ENCODE measurements around the gene DSCAM.

DSCAM gene

DNA sequence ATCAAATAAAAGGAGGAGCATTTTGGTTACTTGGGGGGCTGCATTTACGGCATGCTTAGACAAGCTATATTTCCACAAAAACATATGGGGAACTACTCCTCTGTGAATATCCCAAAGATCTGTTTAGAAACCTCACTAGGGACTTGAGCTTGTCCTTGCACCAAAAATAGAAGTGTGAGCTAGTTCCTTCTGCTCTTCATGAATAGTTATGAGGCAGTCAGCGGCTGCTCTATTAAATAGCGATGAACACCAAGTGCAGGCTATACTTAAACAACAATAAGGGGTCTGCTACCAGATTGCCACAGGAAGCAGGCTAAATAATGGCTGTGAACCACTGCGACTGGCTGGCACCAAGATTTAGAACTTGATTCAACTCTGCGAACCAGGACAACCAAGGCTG lies 789.6 kb downstream of the DSCAM start:
- Histone ChIP-seq H3K4me3 (no peak overlapping the region), H3K4me1 (peaks cover 16% of the 10 kb centered on the region), H3K9me3 (no peaks in the 10 kb centered on the region), H3K9ac (no peak overlapping the region), H3K27me3 (no peaks in the 10 kb centered on the region), H3K4me2 (0 out of 2 replicates have a peak overlapping the region, but pooled peaks have one; percentile 3), H3K36me3 (no peaks in the 10 kb centered on the region), H4K20me1 (no peaks in the 10 kb centered on the region), H3K27ac (no peak overlapping the region)
- TF ChIP-seq Cebpa-rat (IDR thresholded peaks at IDR 0.05) = no peak

DNA sequence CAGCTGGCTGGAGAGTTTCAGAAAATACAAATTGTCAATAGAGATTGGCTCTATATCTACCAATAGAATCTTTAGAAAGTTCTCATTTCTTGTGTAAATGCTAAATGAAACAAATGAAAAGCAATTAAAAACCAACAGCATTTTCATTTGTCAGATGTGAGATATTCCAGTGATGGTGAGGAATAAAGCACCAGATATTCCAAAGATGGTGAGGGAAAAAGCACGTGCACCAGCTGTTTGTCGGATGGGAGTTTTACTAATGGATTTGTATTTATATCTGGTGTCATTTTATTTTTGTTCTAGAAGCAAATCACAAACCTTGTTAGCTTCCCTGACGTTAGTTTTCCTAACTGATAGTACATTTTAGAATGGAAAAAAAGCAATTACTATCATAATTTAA lies 790.9 kb downstream of the DSCAM start:
- H3K9ac ChIP-seq = no peak overlapping the region

DNA sequence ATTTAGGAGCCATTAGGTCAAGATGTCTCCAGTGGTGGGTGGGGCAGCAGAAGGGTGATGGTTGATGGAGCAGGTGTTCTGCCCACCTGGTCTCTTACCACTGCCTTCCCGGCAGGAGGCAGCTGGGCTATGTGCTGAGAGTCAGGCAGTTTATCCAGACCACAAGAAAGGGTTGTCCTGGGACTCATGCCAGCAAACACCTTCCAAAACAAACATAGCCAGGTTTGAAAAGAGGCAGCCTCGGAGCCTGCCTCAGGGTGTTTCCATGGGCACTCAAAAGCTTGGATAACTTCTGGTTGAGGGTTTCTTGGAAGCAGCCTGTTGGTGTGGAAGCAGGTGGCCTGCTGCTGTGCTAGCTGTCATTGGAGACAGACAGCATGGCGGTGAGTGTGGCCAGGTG lies 792.6 kb downstream of the DSCAM start:
- H3K9me3 ChIP-seq = no peaks in the 10 kb centered on the region
- no peak for TF ChIP-seq Cebpa-rat (IDR thresholded peaks at IDR 0.05)

More for the DNA sequence above, 790.9 kb downstream of the DSCAM start:
- no peaks in the 10 kb centered on the region for H3K9me3 ChIP-seq
- H3K4me1 ChIP-seq = peaks cover 16% of the 10 kb centered on the region
- no peaks in the 10 kb centered on the region for H4K20me1 ChIP-seq
- no peak for TF ChIP-seq Cebpa-rat (IDR thresholded peaks at IDR 0.05)
- H3K27me3 ChIP-seq = no peaks in the 10 kb centered on the region
- no peak overlapping the region for H3K27ac ChIP-seq
- no peak overlapping the region for H3K4me2 ChIP-seq
- H3K36me3 ChIP-seq = no peaks in the 10 kb centered on the region
- H3K4me3 ChIP-seq = no peak overlapping the region

DNA sequence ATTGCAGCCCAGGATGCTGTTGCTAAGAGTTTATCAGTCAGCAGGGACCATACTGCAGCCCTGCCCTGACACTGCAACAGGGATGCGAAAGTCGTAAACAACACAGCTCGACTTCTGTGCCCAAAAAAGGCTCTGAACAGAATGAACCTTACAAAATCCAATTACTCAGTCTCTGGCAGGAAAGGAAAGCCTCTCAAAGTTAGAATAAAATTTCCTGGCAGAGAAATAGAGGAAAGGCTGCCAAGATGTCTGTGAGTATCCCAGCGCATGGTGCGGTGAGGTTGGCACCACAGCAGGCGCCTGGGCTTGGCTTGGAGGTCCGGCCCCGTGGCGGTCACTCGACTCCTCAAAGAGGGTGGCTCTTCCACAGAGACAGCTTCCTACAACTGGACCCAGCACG lies 794.0 kb downstream of the DSCAM start:
- Histone ChIP-seq H3K27ac (no peak overlapping the region), H3K36me3 (no peaks in the 10 kb centered on the region), H3K4me2 (no peak overlapping the region), H3K9me3 (no peaks in the 10 kb centered on the region), H3K4me3 (no peak overlapping the region), H3K4me1 (peaks cover 16% of the 10 kb centered on the region), H3K27me3 (no peaks in the 10 kb centered on the region), H3K9ac (no peak overlapping the region), H4K20me1 (no peaks in the 10 kb centered on the region)
- no peak for TF ChIP-seq Cebpa-rat (IDR thresholded peaks at IDR 0.05)

More for the DNA sequence above, 792.6 kb downstream of the DSCAM start:
- Histone ChIP-seq H3K4me1 (peaks cover 16% of the 10 kb centered on the region), H3K27ac (no peak overlapping the region), H3K4me3 (no peak overlapping the region), H3K36me3 (no peaks in the 10 kb centered on the region), H3K27me3 (no peaks in the 10 kb centered on the region), H3K4me2 (peak overlapping the region; percentile 51), H4K20me1 (no peaks in the 10 kb centered on the region), H3K9ac (no peak overlapping the region)

DNA sequence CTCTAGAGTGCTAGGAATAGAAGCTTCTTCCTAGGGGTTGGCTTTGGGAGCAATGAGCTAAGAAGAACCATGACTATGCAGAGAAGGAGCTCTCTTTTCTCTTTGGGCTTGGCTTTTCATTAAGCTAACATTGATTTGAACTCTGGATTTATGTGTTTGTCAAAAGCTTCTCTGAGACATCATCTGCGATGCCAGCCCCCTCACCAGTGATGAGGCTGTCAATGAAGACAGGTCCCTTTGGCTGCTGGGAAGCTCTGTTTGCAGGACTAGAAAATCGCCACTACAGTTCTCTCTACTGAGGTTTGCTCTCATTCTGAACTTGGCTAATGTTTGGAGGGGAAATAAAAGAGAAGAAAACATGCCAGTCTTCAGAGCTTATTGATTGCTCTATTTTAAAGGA lies 794.7 kb downstream of the DSCAM start:
- TF ChIP-seq Cebpa-rat (IDR thresholded peaks at IDR 0.05) = no peak
- no peak overlapping the region for H3K9ac ChIP-seq
- H3K27me3 ChIP-seq = no peaks in the 10 kb centered on the region
- H3K4me1 ChIP-seq = peaks cover 16% of the 10 kb centered on the region
- H3K27ac ChIP-seq = no peak overlapping the region
- no peaks in the 10 kb centered on the region for H4K20me1 ChIP-seq
- H3K4me2 ChIP-seq = no peak overlapping the region
- no peak overlapping the region for H3K4me3 ChIP-seq
- no peaks in the 10 kb centered on the region for H3K9me3 ChIP-seq
- no peaks in the 10 kb centered on the region for H3K36me3 ChIP-seq

DNA sequence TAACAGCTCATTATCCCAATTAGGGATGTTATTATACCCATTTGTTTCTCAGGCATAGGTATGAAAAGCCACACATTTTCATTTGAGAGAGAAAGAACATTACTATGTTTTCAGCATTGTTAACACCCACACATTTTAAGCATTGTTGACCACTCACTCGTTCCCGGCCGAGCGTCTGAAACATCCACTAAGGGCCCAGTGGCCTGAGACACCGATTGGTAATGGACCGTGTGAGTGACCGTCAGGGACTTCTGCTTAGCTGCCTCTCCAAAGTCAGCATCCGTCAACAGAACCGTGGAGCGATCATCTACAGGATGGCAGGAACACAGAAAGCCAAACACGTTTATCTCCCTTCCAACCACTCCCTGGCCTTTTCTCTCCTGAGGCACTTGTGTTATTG lies 795.2 kb downstream of the DSCAM start:
- H3K27me3 ChIP-seq = no peaks in the 10 kb centered on the region
- no peak for TF ChIP-seq Cebpa-rat (IDR thresholded peaks at IDR 0.05)
- H3K9me3 ChIP-seq = no peaks in the 10 kb centered on the region

DNA sequence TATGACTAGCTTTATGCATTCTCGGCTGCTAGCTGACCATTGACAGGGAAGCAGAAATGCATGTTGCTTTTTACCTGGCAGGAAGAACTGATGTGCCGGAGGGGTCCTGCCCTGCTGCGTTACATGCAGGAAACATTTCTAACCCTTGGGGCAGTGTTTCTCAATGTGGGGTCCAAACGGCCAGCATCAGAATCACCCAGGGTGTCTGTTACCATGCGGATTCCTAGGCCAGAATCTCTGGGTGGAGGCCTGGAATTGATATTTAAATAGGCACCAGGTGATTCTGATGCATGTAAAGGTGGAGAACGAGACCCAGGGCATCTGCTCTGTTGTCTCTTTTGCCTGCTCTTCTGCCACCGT lies 797.0 kb downstream of the DSCAM start:
- no peaks in the 10 kb centered on the region for H3K27me3 ChIP-seq
- H3K9me3 ChIP-seq = no peaks in the 10 kb centered on the region
- H3K4me3 ChIP-seq = no peak overlapping the region
- no peak for TF ChIP-seq Cebpa-rat (IDR thresholded peaks at IDR 0.05)
- peaks cover 9% of the 10 kb centered on the region for H3K4me1 ChIP-seq
- no peaks in the 10 kb centered on the region for H3K36me3 ChIP-seq
- no peak overlapping the region for H3K4me2 ChIP-seq
- H3K27ac ChIP-seq = no peak overlapping the region
- no peak overlapping the region for H3K9ac ChIP-seq
- no peaks in the 10 kb centered on the region for H4K20me1 ChIP-seq

More for the DNA sequence above, 795.2 kb downstream of the DSCAM start:
- no peaks in the 10 kb centered on the region for H4K20me1 ChIP-seq
- H3K4me1 ChIP-seq = peaks cover 16% of the 10 kb centered on the region
- H3K9ac ChIP-seq = no peak overlapping the region
- H3K4me2 ChIP-seq = no peak overlapping the region
- no peak overlapping the region for H3K4me3 ChIP-seq
- no peak overlapping the region for H3K27ac ChIP-seq
- no peaks in the 10 kb centered on the region for H3K36me3 ChIP-seq

DNA sequence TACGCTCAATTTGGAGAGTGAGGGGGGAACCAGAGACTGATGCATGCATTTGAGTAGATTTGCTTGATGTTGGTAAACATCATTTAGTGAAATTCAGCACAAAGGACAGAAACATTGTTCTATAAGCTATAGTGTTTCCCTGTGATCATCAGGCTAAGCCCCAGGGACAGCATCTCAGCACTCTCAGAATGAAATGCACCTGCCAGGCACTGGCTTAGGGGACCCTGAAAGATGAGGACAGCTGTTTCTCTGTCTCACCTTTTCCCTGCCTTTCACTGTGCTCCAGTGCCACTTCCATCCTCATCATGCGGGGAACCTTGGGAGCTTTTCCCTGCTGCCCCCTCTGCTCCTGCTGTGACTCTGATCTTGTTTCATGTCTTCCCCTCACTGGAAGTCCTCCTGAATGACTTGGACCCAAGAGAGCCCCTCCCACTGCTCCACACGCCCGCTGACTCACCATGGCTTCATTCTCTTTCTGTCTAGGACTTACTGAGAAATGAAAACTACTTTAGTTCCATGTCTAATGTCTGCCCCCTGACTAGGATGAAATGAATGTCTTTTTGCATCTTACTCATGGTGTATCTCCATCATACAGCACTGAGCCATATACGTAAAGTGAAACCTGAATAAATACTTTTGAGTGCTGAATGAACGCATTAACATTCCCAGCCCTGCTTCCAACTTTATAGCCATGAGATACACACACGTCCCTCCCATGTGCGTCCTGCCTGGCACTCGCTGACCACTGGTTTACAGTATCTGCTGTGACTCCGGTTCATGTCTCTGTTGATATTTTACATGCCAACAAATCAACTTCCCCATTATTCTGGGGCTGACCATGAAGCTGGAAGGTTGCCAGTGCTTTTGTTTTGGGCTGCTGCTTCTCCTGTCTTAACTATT lies 797.7 kb downstream of the DSCAM start:
- TF ChIP-seq Cebpa-rat (IDR thresholded peaks at IDR 0.05) = no peak
- H3K9me3 ChIP-seq = no peaks in the 10 kb centered on the region
- no peak overlapping the region for H3K9ac ChIP-seq
- H3K4me1 ChIP-seq = peaks cover 3% of the 10 kb centered on the region
- no peak overlapping the region for H3K4me2 ChIP-seq
- no peak overlapping the region for H3K4me3 ChIP-seq
- no peaks in the 10 kb centered on the region for H3K36me3 ChIP-seq
- no peaks in the 10 kb centered on the region for H3K27me3 ChIP-seq
- no peak overlapping the region for H3K27ac ChIP-seq
- no peaks in the 10 kb centered on the region for H4K20me1 ChIP-seq

DNA sequence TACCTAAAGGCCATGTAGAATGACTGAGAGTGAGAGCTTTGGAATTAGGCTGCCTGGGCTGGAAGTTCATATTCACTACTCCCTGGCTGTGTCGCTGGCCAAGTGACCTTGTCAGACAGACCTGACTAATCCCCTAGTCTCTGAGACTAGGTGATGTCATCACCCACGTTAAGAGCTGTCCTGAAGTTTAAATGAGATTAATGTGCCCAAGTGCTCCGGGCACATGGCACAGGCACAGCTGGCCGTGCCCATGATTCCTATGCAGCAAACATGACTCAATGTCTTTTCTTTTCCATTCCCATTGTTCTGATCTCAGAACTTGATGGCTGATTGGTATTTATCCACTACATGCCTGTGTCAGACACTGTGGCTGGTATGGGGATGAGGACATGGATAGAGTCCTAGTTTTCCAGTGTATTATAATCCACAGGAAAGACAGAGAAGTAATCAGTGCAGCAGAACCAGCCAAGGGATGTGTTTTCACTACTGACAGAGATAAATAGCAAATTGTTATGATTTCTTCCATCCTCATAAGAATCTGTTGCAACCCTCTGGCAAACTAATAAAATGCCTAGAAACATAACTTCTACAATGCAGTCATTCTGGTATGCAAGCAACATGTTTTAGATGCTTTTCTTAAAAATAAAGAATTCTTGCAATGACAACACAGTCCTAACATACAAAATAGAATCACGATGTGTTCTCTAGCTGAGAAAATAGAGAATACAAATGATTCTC lies 798.8 kb downstream of the DSCAM start:
- TF ChIP-seq Cebpa-rat (IDR thresholded peaks at IDR 0.05) = no peak
- Histone ChIP-seq H3K4me2 (no peak overlapping the region), H3K27ac (no peak overlapping the region), H3K27me3 (no peaks in the 10 kb centered on the region), H4K20me1 (no peaks in the 10 kb centered on the region), H3K4me3 (no peak overlapping the region), H3K36me3 (no peaks in the 10 kb centered on the region), H3K9me3 (no peaks in the 10 kb centered on the region), H3K4me1 (peaks cover under 1% of the 10 kb centered on the region; the same call in 1 of the 2 replicates), H3K9ac (no peak overlapping the region)

DNA sequence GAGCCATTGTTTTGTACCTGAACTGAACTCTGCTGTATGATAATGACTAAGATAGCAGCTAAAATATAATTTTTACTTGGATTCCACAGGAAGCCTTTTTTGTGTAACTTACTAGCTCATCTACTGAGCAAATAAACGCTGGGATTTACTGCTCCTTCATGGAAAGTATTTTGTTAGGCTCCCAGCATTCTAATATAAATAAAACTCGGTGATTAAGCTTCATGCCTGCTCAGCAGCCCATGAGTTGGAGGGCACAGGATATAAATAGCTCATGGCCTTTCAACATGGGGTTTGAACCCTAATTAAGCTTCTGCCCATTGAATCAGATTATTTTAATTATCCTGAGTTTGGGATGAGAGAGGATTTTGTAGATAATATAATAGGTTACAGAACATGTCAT lies 799.7 kb downstream of the DSCAM start:
- Histone ChIP-seq H3K36me3 (no peaks in the 10 kb centered on the region), H3K9me3 (no peaks in the 10 kb centered on the region), H4K20me1 (no peaks in the 10 kb centered on the region), H3K9ac (no peak overlapping the region), H3K4me3 (no peak overlapping the region), H3K27me3 (no peaks in the 10 kb centered on the region), H3K4me1 (peaks cover 8% of the 10 kb centered on the region), H3K4me2 (no peak overlapping the region), H3K27ac (no peak overlapping the region)
- no peak for TF ChIP-seq Cebpa-rat (IDR thresholded peaks at IDR 0.05)

Data from BLaER1 (cell line).